GM11168 (cell line): ENCODE data around the gene PRKD3.
"Not testable (repeated sequence)": the region's sequence is repeated elsewhere in the genome, so short reads cannot be mapped to it uniquely, and the experiment has no call there.

Experiments used
- in situ Hi-C: fragments of 300-500 bp; cut with MboI; formaldehyde crosslinking; loops from one replicate; pipeline ENCODE4 v1.12.0; 2022; ENCODE audit warnings: low sequenced_read_pairs; ENCODE audit not compliant: unreplicated experiment

Gene PRKD3

GRCh38 chr2:37318401-37318800 lies 6.2 kb downstream of the PRKD3 start:
- in situ Hi-C loops: no loop called here

- in situ Hi-C loops: no loop called here
These were observed 6.9 kb downstream of the PRKD3 start for GRCh38 chr2:37317746-37318145.

DNA sequence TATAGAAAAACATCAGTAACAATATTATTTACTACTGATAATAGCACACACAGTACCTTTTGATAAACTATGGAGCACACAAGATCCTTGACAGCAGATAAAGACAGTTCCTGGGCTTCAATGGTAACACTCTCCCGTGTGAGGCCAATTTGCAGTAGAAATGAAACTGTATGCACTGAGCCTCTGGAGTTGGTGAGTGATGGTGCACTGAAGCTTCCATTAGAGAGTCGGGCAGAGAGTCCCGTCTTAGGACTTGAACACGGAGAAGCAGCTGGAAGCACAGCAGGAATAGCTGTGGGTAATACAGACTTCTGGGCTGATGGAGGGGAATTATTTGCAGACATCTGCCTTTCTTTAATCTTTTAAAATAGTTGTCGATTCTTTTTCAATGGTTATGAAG lies 8.5 kb downstream of the PRKD3 start:
- in situ Hi-C loops: no loop called here

- in situ Hi-C loops: no loop called here
These were observed 9.3 kb downstream of the PRKD3 start for GRCh38 chr2:37315364-37315763.

DNA sequence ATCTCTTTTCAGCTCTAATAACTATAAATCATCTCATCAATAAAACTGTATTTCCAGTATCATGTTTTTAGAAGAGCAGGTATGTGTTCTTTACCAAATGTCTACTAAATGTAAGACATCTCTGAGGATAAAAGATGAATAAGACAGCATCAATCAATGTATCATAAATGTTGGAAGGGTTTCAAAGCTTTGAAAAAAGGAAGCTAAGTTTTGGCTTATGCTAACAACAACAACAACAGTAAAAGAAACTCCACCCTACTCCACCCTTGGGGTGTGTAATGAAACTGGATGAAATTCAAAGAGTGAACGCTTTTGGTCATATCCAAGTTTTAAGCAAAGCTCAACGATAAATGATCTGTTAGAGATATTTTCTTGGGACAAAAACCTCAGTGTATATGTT lies 17.1 kb downstream of the PRKD3 start:
- in situ Hi-C loops: no loop called here

GRCh38 chr2:37306024-37306423 lies 18.6 kb downstream of the PRKD3 start:
- in situ Hi-C loops: no loop called here

DNA sequence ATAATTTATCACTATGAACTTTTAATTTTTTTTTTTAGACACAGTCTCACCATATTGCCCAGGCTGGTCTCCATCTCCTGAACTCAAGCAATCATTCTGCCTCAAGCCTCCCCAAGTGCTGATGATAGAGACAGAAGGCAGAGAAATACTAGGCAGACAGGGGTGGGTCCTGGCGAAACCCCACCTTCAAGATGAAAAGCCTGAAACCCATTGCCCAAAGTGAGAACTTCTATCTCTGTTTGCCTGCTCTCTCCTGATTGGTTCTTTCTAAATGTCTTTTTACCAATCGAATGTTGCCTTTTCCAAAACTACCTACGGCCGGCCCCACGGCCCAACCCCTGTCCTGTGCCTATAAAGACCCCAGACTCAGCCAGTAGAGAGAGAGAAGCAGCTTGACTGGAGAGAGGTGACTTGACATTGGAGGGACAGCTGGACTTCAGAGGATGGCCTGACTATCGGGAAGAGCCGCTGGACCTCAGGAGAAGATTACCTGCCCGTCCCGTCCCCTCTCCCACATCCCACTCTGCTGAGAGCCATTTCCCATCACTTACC lies 21.9 kb downstream of the PRKD3 start:
- in situ Hi-C loops: no loop called here

GRCh38 chr2:37301408-37301807 lies 23.2 kb downstream of the PRKD3 start:
- in situ Hi-C loops: no loop called here

GRCh38 chr2:37300578-37300977 lies 24.1 kb downstream of the PRKD3 start:
- in situ Hi-C loops: no loop called here

DNA sequence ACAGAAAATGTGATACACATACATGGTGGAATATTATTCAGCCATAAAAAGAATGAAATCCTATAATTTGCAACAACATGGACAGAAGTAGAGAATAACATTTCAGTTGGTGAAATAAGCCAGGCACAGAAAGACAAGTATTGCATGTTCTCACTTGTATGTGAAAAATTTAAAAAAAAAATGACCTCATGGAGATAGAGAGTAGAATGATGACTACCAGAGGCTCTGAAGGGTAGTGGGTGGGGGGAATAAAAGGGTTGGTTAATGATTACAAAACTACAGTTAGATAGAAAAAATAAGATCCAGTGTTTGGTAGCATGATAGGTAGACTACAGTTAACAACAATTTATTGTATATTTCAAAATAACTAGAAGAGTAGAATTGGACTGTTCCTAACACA lies 24.5 kb downstream of the PRKD3 start:
- in situ Hi-C loops: no loop called here

DNA sequence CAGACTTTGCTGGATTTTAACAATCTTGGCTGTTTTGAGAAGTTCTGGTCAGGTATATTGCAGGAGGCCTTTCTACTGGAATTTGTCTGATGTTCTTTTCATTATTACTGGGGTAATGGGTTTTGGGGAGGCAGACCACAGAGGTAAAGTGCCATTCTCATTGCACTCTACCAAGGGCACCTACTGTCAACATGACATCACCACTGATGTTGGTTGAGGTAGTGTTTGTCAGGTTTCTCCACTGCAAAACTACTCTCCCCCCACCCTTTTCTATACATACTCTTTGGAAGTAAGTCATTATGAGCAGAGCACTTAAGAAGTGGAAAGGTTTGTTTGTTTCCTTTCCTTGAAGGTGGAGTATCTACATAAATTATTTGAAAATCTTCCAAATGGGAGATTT lies 27.0 kb downstream of the PRKD3 start:
- in situ Hi-C loops: no loop called here

- in situ Hi-C loops: no loop called here
These were observed 29.1 kb downstream of the PRKD3 start for GRCh38 chr2:37295469-37296073.

DNA sequence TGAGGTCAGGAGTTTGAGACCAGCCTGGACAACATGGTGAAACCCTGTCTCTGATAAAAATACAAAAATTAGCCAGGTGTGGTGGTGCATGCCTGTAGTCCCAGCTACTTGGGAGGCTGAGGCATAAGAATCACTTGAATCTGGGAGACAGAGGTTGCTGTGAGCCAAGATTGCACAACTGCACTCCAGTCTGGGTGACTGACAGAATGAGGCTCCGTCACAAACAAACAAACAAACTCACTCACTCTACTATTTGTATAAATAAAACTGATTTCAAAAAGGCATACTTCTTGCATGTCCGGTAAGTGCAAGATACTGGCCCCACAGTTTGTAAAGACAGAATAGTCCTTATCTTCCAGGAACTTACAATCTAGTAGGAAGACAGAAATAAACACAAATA lies 29.8 kb downstream of the PRKD3 start:
- in situ Hi-C loops: not testable (repeated sequence)

- in situ Hi-C loops: no loop called here
These were observed 33.0 kb downstream of the PRKD3 start for GRCh38 chr2:37291680-37292079.

DNA sequence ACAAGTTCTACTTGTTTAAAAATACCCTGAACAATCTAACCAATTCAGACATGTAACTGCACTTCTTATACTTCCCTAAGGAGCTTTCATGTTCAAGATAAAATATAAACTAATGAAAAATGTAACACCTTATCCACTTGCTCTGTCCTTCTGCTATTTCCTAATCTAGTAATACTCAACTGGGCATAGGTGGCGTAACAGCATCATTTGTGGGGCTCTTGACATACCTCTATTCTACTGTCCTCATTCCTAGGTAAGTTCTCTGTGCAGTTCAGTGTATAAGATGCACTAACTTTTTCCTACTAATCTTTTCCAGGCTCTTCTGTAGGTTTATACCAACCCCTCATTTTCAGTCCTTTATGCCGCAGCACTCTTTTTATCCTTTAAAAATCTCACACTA lies 36.7 kb downstream of the PRKD3 start:
- in situ Hi-C loops: no loop called here

DNA sequence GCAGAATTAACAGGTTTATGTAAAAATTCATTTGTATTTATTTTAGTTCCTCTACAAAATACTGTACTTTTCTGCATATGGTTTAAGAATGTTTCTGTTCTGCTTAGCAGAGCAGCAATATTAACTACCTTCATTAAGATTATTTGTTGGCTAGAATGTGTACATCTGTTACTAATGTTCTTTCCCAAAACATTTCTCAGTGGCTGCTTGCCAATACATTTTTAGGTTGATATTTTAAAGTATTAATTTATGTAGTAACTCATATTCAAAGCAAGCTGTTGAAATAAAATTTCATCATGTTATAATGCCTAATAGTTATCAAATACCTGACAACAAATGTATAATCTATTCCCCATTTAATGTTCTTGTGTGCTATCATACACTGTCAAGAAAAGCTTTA lies 40.3 kb downstream of the PRKD3 start:
- in situ Hi-C loops: no loop called here

DNA sequence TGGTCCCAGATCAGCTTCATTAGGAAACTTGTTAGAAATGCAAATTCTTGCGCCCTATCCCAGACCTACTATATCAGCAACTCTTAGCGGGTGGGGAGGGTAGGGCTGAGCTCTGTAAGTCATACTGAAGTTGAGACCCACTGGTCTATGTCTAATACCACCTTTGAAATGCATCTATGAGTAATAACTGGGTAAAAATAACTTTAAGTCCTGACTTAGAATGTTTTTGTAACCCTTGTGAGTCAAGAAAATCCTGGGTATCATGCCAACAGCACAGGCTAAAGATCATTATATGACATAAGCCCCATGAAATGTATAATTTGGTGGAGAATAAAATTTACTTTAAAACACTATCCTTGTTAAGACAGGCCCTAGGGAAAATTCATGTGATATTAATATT lies 41.4 kb downstream of the PRKD3 start:
- in situ Hi-C loops: no loop called here

- in situ Hi-C loops: no loop called here
These were observed 41.9 kb downstream of the PRKD3 start for GRCh38 chr2:37282746-37283145.

DNA sequence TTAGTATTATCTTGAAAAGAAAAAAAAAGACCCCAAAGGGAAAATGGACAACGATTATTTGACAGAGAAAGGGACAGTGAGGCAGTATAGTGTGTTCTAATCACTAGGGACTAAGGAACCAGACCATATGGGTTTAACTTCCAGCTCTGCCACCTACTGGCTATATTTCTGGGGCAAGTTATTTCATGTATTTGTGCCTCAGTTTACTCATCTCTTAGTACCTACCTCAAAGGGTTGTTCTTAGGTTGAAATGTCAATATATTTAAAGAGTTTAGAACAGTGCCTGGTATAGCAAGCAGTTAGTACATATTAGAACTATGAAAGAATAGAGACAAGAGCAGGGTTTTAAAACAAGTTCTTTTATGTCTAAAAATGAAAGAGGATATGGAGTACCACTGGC lies 42.7 kb downstream of the PRKD3 start:
- in situ Hi-C loops: no loop called here

DNA sequence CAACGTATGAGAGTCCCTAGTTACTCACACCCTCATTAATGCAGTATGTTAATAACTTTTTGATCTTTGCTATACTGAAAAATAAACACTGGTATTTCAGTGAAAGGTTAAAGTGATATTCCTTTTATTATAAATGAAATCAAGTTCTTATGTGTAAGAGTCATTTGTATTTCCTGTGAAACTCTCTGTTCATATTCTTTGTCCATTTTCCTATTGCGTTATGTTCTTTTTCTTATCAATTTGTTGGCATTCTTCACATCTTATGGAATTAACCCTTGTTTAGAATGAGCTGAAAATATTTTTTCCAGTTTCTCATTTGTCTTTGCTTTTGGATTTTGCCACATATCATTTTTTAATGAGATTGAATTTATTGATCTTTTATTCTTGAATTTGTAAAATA lies 48.3 kb downstream of the PRKD3 start:
- in situ Hi-C loops: no loop called here
